Hepatic stellate cell (primary cell): Measurements from ENCODE around the gene WNT3.
"Not testable (repeated sequence)": the region's sequence is repeated elsewhere in the genome, so short reads cannot be mapped to it uniquely, and the experiment has no call there.

ENCODE experiments used
- DNase-seq: peaks from one replicate; pipeline ENCODE4 v3.0.0; 2011; ENCODE audit warnings: low spot score

WNT3 gene

DNA sequence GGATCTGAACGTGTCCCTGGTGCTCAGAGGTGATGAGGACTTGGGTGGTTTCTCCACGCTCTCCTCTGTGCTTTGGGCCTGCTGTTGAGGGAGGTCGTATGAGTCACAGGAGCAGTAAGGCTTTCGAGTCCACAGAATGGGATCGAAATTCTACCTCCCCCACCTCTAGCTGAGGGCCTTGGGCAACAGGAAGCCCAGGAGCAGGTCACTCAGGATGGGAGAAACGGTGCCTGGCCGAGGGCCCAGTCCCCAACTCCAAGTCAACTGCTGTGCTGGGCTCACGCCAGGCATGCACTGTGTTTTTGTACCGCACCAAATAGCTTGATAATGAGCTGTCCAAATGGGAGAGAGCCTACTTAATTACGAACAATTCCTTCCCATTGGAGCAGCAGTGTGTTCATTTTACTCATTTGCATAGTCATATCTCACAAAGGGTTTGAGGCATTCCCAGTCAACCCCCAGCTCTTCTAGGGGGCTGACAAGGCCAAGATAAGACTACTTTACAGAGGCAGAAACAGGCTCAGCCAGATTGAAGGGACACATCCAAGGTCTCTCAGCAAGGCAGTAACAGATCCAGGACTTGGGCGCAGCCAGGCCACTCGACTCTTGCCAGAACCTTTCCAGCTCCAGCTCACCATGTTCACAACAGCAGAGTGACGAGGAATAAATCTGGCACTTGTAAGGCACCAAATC is 53.6 kb downstream of the WNT3 start:
- peak; percentile 85 for DNase-seq

DNA sequence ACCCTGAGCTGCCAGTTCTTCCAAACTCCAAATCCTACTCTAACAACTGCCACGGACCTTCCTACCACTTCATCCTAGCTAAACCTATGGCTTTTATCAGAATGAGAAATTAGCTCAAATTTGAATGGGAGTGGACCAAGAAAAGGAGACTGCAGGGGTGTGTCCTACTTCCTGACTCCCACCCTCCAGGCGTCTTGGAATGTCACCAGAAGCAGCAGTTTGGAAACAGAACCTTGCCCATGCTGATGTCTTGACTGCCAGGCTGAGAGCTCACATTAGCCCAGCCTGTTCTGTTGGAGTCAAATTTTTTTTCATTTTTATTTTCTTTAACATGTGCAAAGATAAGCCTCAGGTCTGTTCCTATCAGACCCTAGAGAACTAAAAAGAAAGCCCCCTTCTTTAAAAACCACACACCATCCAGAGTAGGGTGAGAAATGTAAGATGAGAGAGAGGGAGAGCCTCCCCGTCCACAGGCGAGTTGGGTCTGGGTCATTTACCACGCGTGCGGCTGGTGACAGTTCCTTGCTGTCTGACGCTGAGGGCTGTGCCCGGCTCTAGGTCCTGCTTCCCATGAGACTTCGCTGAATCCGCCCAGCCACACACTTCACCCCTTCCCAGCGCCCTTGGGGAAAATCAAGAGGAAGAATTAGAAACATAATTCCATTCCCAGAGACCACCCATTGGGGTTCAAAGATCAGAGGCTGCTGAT is 54.3 kb downstream of the WNT3 start:
- peak; percentile 7 for DNase-seq

DNA sequence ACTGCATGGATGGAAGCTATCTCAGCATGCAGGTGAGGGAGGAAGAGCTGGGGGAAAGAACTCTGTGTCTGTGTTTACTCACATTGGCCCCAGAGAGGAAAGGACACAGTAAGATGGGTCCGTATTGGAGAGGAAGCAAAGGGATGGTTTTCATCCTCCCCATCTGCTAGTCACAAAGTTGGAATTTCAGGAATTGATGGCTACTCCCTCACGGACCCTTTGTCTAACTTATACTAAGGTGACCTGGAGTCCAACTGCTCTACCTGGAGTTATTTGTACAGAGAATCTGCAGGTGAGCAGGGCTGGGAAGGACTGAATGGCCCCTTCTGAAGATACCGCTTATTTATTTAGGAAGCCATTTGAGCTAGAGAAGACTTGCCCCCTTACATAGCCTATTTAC is 55.1 kb downstream of the WNT3 start:
- DNase-seq: no peak

DNA sequence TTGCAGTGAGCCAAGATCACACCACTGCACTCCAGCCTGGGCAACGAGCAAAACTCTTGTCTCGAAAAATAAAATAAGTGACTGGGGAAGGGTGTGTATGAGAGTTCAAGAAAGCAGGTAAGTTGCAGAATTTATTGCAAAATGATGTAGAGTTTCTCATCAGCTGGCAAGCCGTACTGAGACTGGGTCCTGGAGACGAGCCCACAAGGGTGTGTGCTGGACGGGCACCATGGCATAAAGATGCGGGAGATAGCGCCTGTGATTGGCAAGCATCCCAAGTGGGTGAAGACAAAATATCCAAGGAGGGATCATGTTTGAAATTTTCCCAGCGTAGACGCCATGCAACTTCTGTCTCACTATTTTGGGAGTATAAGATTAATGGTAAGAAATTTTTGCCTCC is 59.4 kb downstream of the WNT3 start:
- no peak for DNase-seq

DNA sequence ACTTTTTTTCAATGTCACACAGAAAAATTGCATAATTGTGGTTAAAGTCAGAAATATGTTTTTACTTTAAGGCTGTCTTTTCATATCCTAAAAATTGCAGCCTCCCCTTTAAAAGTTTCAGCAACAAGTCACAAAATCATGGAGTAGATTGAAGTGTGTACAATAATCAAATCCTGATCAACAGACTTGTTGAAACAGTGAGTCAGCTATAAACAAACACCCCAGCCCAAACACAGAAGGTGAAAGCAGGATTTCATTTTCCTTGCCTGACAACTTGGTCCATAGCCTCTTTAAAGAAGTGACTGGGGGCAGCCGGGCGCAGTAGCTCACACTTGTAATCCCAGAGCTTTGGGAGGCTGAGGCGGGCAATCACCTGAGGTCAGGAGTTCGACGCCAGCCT is 59.9 kb downstream of the WNT3 start:
- DNase-seq: no peak

DNA sequence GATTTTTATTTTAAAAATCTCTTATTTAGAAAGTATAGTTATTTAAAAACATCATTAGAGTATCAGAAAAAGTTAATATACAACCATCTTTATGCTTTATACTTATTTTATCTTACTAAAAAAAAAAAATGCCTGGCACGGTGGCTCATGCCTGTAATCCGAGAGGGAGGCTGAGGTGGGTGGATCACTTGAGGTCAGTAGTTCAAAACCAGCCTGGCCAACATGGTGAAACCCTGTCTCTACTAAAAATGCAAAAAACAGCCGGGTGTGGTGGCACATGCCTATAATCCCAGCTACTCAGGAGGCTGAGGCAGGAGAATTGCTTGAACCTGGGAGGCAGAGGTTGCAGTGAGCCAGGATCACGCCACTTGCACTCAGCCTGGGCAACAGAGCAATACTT is 60.9 kb downstream of the WNT3 start:
- not testable (repeated sequence) for DNase-seq

DNA sequence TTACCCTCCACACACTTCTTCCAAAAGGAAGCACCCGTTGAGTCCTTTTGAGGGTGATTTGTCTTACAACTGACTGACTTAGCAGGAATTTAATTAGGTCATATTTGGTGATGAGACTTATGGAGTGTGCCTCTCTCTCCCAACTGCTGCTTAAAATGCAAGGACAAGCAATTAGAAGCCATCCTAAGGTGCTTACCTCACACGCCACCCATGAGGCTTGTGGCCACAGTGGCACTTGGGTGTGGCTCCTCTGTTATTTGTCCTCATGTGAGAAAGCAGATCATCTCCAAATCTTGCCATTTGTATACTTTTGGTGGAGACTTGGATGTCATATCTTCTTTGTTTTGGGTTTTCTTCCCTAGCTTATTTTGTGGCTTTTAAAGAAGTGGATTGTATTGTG is 61.6 kb downstream of the WNT3 start:
- no peak for DNase-seq

DNA sequence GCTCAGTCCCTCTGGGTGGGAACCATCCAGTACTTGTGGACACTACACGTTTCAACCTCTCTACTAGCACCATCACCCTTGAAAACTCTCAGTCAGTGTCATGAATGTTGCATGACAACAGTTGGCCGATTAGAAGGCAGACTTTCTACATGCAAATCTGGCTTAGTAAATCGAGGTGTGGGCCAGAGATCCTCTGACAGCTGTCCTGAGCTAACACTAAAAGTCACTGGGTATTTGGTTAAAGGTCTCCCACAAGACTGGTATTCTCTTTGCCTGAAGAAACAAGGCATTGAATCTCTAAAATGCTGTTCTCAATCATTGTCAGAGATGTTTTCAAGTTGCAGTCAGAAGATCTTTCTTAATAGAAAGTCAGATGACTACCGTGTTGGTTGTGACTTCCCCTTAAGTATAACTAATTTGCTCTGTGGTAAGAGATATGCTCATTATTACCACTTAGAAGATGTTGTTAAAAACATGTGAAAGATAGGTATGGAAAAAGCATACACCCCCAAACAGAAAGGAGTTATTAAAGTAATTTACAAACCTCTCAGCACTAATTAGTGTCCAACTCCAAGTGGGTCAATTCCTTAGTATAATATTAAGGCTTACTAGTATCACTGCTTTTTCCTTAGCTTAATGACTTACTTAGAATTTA is 62.3 kb downstream of the WNT3 start:
- no peak for DNase-seq

DNA sequence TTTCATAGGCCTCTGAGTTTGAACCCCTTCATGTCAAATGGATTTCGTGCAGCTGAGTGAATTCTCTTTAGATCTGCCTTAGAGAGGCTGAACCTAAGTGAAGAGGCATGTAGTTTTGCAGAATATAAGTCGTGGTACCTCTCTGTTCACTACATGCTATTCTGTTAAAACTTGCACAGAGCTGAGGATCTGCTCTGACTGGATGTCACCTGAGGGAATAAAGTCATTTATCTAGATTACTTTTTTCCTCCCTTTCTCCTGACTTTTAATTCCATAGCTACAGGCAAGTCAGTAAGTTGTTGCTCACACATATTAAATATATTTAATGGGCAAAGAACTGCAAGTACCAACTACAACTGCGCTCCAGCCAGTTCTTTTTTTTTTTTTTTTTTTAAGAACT is 64.7 kb downstream of the WNT3 start:
- DNase-seq: no peak

DNA sequence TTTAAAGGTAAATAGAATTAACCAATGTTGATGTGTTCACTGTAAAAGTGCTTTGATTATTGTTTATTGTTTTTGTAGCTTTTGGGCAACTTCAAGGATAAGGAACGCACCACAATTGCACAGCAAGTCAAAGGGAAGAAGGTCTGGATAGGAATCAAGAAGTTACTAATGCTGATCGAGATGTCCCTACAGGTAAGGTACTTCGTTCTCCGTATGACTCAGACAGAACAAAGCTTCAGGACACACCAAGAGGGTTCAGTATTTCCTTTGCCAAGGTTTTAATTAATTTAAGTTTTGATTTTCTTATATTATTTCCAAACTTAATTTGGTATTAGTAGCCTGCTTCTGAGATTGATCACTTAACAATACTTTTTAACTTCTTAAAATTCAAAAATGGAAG is 67.1 kb downstream of the WNT3 start:
- no peak for DNase-seq

DNA sequence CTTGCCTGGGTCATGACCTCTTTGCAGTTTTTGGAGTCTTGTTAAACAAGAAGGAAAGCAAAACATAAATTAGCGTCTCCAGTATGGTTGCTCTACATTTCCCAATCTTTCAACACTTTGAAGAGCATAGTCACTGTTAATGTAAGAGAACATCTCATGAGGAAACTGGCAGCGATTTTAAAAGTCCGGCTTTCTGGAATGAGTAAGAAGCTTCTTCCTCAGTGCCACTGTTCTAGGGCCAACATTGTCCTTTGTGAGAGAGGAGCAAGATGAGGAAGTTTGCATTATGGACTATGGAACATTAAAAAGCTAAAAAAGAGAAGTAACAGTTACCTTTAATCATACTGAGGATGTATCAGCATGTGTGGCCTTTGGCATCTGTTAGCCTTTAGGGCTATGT is 73.1 kb downstream of the WNT3 start:
- DNase-seq: no peak

DNA sequence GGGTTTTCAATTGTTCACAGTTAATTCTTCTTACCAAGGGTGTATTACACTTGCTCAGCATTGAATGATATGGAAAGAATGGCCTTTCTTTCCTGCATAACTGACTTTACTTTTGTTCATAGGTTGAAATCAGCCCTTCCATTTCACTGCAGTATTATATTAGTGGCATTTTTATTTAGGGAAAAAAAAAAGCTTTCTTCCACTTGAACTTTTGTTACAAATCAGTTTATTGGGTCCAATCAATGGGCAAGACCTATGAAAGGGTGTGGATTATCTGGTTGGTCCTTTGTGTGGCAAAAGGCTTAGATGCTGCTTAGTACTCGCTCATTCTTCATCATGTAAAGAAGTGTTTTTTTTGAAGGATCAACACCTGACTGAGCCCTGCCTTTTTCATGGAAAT is 74.1 kb downstream of the WNT3 start:
- no peak for DNase-seq

DNA sequence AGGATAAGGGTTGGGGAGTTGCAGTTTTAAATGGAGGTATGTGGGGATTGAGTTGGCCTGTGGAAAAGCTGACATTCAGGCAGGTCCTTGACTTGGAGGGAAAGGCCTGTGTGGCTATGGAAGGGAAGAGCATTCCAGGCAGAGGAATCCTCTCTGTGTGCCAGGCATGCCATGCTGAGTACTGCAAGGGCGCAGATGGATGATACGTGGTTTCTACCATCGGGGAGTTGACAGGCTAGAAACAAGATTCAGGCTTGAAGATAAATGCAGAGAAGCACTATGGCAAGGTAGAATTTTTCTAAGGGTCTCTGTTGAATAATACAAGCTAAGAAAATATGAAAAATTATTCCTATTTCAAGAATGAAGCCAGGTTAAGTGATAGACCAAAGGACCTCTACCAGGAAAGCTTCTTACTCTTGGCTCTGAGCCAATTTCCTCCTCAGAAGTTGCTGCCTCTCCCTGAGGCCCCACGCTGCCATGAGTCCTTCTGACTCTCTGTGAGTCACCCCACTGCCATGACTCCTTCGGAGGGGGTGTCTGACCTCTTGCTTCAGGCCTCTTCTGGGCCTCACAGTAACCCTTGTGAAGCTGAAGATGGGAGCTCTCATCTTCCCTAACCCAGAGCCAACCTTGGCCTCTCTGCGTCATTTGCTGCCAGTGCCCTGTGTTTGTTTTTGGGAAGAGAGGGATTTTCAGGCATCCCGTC is 75.8 kb downstream of the WNT3 start:
- DNase-seq: peak; percentile 62

DNA sequence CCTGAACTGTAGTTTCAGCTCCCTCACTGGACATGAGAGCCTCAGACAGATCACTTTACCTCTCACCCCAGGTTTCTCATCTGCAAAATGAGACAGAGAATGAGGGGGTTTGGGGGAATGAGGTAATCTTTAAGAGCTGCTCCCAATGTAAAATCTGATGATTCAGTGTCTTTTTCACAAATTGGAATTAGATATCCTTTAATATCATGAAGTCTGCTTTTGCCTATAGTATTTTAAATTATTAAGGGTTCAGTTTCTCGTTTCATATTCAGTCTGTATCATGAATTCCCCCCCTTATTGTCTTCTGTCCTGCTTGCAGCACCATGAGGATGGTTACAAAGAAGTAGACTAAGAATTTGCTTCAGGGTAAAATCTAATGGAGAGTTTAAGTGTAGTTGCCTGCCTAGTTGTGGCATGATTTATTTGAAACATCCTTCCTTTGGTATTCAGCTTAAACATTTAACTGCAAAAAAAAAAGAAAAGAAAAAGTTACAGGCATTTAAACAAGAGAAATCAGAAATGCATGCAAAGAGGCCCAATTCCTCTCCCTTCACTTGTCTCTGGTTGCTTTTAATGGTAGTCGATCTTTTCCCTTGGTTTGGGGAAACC is 77.3 kb downstream of the WNT3 start:
- DNase-seq: no peak

DNA sequence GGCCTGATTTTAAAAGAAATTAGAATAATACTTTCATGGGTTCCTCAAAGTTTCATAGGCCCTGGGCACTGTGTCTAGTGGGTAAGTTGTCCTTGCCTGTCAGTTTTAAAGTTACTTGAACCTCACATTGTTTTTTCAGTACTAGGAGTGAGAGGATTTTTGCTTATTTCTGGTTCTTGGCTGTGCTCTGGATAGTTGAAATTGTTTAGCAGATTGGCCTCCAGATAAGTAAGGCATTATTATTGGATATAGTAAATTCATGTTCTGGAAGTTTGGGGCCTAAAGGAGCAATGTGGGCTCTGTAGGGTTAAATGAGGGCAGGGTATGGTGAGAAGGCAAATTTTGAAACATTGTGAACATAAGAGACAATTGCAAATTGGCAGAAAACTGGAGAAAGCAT is 78.5 kb downstream of the WNT3 start:
- no peak for DNase-seq

DNA sequence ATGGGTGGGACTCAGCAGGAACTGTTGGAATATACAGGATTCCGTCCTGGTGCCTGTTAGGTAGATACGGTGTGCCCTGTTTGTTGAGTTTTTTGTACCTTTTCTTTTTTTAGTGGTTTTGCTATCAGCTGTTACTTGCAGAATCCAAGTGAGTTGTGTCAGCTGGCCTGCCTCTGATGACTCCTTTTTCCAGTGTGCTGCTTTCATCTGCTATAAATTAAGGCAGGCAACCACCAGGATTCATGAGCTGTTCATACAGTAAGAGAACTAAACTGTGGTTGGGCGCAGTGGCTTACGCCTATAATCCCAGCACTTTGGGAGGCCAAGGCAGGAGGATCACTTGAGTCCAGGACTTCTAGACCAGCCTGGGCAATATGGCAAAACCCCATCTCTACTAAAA is 79.9 kb downstream of the WNT3 start:
- DNase-seq: no peak

DNA sequence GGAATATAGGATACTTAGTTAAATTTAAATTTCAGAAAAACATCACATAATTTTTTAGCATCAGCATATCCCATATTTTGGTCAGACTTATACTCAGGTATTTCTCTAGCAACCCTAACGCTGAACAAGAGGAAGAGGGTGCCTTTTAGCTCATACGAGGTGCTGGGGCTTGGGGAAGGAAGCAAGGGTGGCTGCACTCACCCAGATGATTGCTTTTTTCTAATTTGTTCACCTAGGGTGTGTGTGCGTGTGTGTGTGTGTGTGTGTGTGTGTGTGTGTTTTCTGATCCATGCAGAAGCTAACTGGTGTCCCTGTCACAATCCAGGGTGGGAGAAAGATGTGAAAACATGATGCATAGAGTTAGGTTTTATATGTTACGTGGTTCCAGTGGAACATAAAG is 81.2 kb downstream of the WNT3 start:
- no peak for DNase-seq

DNA sequence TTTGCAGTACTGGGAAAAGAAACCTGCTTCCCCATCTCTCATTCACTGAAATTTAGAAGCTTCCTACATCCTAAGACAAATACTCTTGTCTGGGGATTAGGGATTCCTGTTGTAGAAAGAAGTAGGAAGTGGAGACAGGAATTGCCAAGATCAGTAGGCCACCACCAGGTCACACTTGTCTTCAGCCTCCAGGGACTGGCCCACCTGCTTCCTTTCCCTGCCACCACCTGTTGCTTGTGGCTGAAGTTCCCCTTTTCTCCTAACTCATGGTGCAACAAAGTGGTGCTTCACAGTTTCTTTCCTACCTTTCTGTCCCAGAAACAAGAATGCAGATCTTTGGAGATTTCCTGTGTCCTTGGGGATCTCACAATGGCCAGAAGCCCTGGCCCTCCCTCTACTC is 82.4 kb downstream of the WNT3 start:
- no peak for DNase-seq

DNA sequence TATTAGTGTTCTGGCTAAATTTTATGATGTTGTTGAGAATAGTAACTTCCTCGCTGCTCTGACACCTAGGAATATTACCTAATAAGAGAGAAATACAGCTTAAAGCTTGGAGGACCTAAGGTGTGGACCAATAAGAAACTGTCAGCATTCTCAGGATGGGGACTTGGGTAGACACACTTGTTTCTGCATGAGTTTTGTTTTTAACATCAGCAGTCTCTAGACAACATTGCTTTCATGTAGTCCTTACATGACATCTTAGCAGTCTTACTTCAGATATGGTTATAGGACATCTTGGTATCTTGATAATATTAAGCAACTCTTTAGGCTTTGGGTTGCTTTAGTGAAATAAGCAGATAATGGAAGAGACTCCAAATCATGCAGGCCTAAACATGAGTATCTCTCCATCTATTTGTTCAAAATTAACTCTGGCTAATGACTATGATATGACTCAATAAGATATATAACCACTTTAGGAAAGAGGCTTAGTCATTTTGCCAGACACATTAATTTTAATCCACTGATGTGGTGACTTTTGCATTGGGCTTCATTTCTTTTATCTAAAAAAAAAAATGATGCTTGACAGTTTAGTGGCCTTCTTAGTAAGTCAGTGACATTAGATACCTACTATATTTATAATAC is 84.5 kb downstream of the WNT3 start:
- DNase-seq: no peak

DNA sequence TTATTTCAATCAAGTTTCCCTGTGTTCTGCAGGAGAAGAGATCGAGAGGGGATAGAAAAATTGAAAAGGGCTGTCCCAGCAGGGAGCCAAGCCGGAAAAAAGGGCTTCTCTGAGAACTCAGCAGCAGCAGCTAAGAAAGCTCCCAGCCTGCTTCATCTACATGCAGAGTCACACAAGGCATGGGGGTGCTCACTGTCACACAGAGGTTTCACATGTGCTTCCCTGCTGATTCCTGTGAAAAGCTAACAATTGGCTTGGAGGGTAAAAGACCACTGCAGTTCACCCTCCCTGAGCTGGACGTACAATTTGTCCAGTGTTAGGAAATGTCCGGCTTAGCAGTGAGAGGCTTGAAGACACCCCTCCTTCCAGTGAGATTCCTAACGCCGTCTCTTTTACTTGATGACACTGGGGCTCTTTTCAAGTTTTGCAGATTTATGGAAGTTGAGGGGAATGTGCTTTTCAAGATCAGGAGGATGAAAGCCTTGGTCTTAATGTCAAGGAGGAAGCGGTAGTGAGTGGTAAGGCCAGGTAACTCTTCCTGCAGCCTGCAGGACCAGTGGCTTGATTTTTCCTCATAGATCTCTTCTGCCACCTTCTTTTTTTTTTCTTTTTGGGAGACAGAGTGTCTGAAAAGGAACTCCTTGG is 85.6 kb downstream of the WNT3 start:
- DNase-seq: no peak

DNA sequence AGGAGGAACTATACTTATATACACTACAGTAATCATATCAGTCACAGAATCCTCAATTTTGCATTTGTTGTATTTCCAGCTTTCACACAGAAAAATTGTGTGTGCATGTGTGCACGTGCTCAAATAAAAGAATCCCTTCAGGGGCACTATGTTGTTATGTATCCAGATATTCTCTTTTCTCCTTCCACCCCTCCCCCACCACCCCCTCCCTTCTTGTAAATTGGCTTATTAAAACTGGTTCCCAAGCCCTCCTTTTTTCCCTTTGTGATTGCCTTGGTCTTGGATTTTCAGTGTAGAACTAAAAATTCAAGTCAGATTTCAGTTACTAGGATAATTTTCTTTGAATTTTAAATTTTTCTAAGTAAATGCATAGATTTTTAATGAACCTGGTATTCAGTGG is 86.3 kb downstream of the WNT3 start:
- no peak for DNase-seq

DNA sequence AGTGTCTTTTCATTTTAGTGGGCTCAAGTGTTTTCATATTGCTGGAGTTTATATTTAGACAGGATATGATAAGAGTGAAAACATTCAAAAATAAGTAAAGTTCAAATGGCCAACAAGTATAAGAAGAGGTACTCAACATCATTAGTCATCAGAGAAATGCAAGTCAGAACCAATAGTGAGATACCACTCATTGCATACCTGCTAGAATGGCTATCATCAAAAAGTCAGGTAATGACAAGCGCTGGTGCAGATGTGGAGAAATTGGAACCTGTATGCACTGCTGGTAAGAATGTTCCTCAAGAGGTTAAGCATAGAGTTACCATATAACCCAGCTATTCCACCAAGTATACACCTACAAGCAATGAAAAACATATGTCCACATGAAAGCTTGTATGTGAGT is 87.8 kb downstream of the WNT3 start:
- DNase-seq: no peak
